Hippocampal formation (tissue), 2 donors: ENCODE results near the gene CCDC28A.
A peak's percentile ranks its signal among the peaks of the same experiment; 100 is the strongest.

Source experiments
- DNase-seq, 2 donors: peaks; one replicate each; lab custom pipeline; 2025; lab: John Stamatoyannopoulos, UW

The CCDC28A gene

DNA sequence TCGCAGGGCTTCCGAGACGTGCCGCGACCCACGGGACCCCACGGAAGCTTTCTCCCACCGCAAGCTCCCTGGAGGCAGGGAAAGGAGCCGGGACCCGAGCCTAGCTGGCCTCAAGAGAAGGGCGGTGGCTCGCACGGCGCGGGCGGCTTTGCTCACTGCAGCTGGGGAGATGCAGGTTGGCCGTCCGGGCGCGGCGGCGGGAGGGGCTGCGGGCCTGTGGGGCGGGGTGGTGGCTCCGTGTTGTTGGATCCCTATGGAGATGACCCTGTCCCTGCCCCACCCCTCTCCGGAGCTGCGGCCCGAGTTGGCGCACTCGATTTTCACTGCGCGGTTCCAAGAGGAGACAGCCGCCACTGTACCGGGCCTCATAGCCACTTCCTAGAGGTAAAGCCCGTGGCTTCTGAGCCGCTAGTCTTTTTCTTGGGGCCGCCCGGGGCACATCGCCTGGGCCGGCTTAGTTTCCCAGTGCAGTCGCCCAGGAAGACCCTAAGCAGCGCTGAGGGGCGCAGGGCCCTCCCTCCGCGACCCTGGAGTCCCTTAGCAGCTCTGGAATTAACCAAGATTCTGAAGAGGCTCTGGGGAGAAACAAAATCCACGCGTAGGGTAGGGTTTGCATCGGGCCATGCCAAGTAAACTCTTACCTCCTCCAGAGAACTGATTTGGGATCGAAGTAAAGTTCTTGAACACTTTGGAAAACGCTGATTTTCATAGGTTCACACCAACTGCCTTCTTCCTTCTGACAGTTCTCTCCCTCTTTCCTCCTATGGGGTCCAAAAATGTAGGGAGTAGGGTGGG lies 22.4 kb downstream of the CCDC28A start, which contains the start of gene ECT2L:
TSS of gene ECT2L (plus strand) at position 279 of the 795 bp plus-strand sequence. CDS start 17,188 bp downstream, outside the sequence.
- DNase-seq = no peak

DNA sequence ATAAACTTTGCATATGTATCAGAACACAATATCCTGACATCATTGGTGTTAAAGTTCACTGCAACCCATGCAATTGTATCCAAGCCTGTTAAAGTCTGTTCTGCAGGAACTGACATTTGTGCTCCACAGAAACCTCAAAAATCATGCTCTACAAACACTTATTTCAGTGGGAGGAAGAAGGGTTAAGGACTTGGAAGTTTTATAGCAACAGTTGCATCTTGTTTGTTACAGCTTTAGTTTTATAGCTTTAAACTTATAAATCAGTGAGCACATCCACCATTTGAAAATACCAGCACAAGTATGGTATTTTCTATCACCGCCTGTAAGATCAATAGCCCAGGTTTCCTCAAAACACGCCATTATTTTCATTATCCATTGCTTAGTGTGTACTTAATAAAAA lies 23.2 kb downstream of the CCDC28A start:
- no peak for DNase-seq

DNA sequence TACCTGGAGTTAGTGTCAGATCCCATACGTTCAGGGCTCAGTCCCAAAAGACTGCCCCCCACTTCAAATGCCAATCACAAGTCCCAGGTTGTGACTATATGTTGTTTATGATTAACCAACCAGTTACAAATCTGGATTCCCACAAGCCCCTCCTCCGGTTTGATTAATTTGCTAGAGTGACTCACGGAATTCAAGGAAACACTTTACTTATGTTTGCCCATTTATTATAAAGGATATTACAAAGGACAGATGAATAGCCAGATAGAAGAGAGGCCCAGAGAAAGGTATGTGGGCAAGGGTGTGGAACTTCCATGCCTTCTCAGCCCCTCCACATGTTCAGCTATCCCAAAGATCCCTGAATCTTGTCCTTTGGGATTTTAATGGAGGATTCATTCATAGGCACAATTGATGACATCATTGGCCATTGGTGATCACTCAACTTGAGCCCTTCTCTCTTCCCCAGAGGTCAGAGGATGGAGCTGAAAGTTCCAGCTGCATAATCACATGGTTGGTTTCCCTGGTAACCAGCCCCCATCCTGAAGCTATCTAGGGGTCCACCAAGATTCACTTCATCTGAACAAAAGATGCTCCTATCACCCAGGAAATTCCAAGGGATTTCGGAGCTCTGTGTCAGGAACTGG lies 24.4 kb downstream of the CCDC28A start:
- DNase-seq = no peak

DNA sequence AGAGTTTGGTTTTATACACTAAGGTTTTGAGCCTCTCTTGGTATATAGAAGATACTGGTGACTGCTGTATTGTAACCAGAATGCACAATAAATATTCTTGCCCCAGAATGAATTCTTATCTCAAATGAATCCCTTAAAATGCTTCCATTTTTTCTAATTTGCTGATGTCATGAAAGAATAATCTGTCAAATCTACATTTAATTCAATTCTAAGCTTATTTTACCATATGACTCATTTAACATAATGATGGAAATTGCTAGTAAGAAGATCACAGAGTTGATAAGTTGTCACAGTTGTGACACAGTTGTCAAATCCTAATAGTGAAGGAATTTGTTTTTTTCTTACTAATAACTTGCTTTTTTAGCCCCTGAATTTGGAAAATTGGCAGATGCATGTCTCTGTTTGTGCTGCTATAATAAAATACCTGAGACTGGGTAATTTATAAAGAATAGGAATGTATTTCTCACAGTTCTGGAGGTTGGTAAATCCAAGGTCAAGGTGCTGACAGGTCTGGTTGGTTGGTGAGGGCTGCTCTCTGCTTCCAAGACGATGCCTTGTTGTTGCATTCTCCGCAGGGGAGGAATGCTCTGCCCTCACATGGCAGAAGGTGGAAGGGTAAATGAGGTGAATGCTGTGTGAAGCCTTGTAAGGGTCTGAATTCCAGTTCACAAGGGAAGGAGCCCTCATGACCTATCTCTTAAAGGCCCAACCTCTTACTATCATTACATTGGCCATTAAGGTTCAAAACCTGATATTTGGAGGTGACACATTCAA lies 27.0 kb downstream of the CCDC28A start:
- no peak for DNase-seq

DNA sequence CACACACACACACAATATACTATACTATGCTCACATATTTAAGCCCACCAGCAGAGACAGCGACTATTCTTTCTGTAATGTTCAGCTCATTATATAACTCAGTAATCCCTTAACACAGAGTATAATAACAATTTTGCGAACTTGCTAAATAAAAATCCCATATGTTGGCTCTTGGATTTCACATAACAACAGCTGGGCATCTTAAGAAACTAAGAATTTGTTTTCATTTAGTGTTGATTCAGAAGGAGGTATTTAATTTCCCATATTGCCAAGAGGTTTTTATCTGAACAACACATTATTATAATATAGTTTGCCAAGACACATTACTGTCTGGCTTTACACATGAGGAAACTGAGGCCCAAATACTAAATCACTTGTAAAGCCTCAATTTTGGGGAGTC lies 29.8 kb downstream of the CCDC28A start:
- no peak for DNase-seq

DNA sequence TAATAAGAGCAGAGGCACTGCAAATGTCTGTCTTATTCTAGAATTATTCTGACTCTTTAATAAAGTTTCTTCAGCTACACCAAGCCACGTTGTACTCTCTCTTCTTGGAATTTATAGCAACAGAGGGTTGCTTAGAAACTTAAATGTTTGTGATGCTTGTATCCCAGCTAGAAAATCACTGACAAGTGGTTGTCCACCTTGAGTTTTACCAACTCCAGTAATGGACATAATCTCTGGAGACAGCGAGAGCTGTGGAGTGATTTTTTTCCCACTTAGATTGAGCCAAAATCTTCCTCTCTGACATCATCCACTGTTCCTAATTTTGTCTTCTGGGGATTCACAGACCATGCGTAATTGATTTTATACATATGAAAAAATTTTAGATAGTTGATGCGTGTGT lies 30.3 kb downstream of the CCDC28A start:
- DNase-seq = no peak

DNA sequence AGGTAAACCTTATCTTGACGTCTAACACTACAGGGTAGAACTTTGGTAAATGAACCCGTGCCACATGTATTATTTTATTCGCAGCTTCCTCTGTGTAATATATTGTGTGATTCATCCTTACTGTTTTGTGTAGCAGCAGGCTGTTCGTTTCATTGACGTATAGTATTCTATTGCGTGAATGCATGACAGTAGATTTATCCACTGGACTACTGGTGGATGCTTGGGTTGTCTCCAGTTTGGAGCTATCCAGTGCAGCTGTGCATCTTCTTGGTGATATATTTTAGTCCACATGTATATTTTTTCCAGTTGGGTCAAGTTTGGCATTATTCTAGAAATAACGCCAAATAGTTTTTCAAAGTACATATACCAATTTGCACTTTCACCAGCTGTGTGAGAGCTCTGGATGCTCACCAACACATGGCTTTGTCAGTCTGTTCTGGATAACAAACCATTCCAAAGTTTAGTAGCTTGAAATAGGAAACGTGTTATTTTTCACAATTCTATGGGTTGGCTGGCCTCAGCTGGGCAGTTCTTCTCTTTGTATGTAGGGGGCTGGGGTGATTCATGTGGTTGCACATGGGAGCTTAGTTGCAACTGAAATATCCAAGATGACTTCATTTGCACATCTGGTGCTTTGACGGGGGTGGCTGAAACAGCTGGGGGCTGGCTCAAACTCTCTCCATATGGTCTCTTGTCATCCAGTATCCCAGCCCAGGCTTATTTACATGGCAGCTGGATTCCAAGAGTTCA lies 31.6 kb downstream of the CCDC28A start:
- DNase-seq = no peak

DNA sequence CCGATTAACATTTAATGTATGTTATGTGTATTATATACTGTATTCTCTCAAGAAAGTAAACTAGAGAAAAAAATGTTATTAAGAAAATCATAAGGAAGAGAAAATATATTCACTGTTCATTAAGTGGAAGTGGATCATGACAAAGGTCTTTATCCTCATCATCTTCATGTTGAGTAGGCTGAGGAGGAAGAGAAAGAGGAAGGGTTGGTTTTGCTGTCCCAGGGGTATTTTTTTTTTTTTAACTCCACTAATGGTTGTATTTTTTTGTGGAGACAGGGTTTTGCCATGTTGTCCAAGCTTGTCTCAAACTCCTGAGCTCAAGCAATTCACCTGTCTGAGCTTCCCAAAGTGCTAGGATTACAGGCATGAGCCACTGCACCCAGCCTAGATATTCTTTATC lies 33.3 kb downstream of the CCDC28A start:
- DNase-seq = no peak

DNA sequence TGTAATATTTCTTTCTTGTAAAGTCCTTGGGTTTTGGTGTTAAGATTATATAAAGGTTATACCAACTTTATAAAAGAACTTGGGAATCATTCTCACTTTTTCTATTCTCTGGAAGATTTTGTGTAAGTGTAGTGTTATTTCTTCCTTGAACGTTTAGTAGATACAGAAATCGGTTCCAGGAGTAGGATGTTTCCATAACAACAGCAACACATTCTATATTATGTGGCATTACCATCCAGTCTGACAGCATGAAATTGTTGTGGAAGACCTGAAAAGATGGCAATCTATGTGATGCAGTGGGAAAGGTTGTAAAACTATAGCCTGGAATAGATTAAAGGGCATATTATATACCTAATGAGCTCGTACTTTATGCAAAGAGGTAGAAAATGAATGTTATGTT lies 36.1 kb downstream of the CCDC28A start:
- no peak for DNase-seq

DNA sequence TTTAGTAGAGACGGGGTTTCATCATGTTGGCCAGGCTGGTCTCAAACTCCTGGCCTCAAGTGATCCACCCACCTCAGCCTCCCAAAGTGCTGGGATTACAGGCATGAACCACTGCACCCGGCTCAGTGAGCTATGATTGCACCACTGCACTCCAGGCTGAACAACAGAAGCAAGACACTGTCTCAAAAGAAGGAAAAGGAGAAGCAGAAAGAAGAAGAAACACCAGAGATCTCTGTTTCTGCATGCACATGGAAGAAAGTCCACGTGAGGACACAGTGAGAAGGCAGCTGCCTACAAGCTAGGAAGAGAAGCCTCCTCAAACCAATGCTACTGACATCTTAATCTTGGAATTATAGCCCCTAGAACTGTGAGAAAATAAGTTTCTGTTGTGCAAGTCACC lies 38.3 kb downstream of the CCDC28A start:
- DNase-seq = no peak

DNA sequence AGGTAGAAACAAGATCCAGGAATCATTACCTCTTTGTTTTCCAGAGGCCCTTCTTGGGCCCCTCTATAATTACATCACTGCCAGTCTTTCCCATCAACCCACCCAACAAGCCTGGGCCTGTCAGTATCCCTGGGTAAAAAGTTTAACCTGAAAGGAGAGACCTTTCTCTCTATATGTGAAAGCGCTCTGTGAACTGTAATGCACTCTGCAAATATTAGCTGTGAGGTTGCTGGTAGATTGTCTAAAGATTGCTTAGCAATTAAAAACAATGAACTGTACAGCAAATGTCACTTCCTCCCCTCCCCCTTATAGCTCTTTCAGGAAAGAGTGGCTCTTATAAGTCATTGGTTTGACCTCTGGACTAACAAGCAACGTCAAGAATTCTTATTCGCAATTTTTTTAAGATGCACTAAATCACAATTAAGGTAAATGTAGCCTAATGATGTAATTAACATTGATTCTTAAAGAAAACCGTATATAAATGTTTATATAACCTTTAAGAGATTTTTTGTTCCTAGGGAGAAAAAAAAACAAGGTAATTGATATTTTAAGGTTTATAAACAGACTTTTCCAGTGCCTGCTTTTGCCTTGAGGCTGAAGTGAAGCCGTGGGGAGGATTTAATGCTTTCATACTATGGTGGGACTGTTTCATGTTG lies 40.7 kb downstream of the CCDC28A start:
- no peak for DNase-seq

DNA sequence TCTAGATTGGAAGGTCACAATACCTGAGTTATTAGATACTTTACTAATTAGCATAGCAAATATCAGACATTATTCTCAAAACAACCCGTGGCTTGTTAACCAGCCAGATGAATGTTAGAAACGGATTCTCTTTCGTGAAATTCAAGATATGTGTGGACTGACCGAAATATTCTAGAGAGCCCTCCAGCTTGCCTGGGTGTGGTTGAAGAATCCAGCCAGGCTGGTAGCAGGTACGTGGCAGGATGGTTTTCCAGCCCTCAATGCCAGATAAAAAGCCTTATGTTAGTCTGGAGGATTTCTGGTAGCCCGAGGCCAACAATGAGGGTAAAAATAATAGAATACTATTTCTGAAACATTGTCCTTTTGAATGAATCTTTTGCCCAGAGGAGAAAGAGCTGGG lies 41.7 kb downstream of the CCDC28A start:
- no peak for DNase-seq

DNA sequence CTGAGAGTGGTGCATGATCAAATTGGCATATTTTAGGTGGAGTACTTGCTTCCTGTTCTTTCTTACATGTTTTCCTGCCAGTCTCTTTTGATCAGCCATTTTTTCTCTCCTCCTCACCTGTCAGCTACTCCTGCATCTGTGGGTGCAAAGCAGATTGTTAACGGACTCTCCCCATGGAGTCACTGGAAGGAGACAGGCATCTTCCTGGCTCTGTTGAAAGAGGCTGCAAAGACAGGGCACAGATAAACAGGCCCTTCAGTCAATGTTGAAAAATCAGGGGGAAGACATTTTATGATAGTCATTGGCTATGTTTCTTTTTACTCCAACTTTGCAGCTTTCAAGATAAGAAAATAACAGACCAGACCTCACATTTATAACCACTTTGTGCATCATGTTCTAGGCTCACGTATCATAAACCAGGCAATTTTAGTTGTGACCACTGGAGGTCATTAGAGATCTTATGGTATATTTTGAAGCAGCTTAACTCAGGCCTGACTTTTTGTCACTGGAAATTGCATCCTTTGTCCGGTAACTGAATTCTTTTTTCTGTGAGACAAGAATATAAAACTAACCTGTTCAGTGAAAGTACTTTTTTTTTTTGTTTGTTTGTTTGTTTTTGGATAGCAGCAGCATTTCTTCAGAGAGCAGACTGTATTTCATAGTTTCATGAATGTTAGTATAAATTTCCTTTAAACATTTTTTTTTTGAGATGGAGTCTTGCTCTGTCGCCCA lies 42.4 kb downstream of the CCDC28A start:
- DNase-seq = peak in 1 of 2 donors; percentile 81

DNA sequence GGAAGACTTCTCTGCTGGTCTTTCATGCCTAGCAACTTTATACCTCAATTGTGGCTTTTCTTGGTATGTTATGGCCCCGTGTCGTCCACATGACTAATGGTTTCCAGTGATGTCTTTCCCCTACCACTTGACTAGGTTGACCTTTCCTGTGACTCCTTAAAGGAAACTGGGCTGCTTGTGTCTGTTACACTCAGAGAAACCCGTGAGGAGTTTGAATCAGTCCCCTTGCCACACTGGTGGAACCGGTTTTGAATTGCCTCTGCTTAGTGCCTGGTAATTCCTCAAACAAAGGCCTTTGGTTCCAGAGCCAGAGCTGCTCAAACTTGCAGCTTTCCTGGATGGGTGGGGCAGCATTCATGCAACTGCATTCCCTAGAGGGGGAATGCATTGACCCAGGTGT lies 44.2 kb downstream of the CCDC28A start:
- DNase-seq = no peak

DNA sequence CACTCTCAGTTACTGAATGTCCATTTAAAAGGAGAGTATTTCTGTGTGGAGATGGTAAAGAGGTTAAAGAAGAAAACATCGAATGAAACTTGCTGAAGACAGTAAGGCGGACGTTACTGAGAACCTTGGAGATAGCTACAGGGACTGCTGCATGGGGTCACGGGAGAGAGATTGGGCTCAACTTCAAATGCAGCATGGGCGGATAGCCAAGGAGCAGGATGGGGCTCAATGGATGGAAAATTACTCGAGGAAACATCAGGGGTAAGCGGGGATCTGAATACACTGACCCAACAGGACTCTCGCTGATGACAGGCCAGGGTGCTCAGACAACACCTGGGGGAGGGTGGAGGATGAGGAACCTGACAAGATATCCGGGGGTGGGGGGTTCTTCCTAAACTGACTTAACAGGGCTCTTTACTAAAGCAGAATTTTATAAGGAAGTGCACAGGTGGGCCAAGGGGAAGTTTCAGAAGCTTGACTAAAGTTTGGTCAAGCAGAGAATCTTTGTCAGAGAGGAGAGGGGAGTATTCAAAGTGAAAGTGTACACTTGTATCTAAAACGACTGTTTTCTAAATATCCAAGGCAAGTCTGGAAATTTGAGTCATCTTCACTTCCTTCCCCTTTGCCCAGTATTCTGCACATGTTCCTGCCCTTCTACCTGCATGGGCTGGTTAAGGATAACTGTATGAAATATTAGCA lies 45.1 kb downstream of the CCDC28A start:
- DNase-seq = no peak

DNA sequence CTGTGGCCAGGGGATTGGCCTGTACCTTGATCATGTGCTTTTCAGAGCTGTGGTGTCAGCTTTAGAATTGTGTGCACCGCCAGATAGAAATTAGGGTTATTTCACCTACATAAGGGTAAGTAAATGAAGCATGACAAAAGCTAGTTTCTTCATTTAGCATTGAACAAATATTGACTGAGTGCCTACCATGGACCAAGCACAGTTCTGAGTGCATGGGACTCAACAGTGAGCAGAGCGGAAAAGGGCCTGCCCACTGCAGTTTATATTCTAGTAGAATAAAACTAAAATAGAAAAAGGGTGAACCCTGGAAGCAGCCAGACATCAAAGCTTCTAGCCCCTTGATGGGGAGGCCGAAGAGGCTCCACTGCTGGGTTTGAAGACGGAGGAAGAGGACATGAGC lies 48.0 kb downstream of the CCDC28A start:
- no peak for DNase-seq

DNA sequence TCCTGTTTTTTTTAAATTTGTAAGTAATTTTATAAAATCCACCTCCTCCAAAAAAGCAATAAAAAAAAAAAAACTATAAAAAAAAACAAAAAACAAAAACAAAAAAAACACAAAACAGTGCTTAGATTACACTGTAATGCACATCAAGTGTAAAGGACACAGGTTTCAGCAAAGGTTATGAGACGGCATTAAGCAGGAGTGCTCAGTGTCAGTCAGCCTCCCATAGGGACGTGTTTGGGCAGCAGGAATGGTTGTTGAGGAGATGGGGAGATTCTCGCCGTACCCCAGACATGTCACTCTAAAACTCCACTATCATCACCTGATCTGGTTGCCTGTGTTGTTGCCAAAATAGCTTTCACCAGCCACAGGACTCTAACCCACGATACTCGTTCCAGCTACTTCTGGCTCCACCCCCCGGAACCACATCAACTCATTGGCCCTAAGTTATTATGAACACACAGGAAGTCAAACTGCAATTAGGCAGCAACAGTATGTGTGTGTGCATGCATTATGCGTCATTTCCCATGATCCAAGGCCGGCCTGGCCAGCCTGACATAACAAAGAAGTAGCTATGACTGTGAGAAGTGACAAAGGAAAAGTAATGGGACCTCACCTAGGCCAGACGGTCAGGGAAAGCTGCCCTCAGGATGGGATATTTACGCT lies 51.0 kb downstream of the CCDC28A start:
- DNase-seq = no peak

DNA sequence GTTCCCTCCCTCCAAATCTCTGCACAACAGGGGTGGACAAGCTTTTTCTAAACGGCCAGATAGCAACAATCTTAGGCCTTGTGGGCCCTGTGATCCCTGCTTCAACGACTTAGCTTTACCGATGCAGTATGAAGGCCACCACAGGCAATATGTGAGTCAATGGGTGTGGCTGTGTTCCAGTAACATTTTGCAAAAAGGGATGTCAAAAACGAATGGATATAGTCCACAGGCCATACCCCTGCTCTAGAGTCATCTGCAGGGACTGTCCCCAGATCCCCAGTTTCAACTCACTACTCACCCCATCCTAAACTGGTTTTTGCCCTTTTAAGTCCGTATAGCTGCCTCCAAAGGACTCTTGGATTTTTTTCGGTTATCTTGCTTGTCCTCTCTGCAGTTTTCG lies 56.7 kb downstream of the CCDC28A start:
- DNase-seq = no peak

DNA sequence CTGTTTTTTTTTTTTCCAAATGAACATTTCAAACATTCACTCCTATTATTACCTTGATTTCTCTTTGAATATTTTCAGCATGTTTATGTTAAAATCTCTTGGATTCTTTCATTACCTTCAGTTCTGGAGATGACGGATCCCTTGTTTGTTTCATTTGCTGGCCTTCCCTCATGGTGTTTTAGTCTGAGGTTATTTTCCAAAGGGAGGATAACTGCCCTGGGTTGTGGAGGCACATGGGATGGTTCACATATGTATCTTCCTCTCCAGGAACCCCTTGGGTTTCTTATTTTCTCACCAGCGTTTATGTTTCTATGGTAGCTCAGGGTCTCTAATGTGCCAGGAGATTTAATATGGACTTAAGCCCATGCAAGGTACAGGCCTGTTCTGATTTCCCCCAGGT lies 58.6 kb downstream of the CCDC28A start:
- DNase-seq = no peak
